A673 (cell line): ENCODE data around the gene VRK2.

Source experiments
- EZH2 ChIP-seq: fragments of 200-600 bp; sonication (generic); IDR thresholded peaks from 2 replicates; pipeline ENCODE4 v1.6.1; 2017; ENCODE audit warnings: borderline replicate concordance, low read depth, mild to moderate bottlenecking, mixed read lengths, antibody characterized with exemption, low read length; ENCODE audit not compliant: poor library complexity, severe bottlenecking
- TF ChIP-seq, protein P1 (sequence below): fragments of 300-800, 200-600 bp; sonication (generic); conservative IDR thresholded peaks from 2 replicates; pipeline ENCODE4 v1.5.1; 2017; ENCODE audit warnings: low read depth, mild to moderate bottlenecking, antibody characterized with exemption, low read length, moderate library complexity, mixed read lengths

DNA sequence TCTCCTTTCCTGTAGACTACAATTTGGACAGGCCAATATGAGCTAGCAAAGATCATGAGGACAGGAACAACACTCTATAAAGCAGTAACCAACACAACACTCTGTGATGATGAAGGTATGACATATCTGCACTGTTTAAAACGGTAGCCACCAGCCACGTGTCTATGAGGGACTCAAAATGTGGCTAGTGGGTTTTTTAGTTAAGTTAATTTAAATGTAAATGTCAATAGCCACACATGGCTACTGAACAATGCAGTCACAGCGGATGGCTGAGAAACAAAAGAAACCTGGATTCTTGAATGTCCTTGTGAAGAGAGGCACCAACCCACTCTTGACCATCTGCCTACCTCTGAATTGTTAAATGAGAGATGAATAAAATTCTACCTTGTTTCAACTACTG, 160.6 kb downstream of the VRK2 start:
- TF ChIP-seq, protein P1, sequence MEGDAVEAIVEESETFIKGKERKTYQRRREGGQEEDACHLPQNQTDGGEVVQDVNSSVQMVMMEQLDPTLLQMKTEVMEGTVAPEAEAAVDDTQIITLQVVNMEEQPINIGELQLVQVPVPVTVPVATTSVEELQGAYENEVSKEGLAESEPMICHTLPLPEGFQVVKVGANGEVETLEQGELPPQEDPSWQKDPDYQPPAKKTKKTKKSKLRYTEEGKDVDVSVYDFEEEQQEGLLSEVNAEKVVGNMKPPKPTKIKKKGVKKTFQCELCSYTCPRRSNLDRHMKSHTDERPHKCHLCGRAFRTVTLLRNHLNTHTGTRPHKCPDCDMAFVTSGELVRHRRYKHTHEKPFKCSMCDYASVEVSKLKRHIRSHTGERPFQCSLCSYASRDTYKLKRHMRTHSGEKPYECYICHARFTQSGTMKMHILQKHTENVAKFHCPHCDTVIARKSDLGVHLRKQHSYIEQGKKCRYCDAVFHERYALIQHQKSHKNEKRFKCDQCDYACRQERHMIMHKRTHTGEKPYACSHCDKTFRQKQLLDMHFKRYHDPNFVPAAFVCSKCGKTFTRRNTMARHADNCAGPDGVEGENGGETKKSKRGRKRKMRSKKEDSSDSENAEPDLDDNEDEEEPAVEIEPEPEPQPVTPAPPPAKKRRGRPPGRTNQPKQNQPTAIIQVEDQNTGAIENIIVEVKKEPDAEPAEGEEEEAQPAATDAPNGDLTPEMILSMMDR = no peak
- TF ChIP-seq EZH2 = no peak
